Cardiac septum (tissue), 1 donor: Measurements from ENCODE around the gene SLC25A22. TPM values are rescaled to one million over a fixed set of nuclear protein-coding genes. Genes with fewer than 3 reads are reported as not detected.
A peak's percentile ranks its signal among the peaks of the same experiment; 100 is the strongest.

Experiments used
- DNase-seq: peaks from one replicate; pipeline ENCODE4 v3.0.0-alpha.2; 2020; ENCODE audit warnings: low spot score
- intact Hi-C: fragments of 100-400 bp; cut with DNase I; formaldehyde crosslinking; loops from one replicate; pipeline ENCODE4 v1.14.0; 2022
- total RNA-seq: library from RNA; stranded (reverse); fragmentation: NEBNext Ultra II Directional; extraction: Animal tissue kit (Norgen Biotek cat#: 25700); gene quantifications from one replicate; pipeline ENCODE4 v1.2.1, GENCODE V29; 2021
- donor health status: DM: no; HTN: no; CAD: no.

Gene SLC25A22
- total RNA-seq, 1 donor from 2014 or later, result 4.7 TPM

- intact Hi-C loops, result loop anchor here (5.0 kb wide), 1 partner anchor 33 kb away; the partner anchor contains the start of genes POLR2L and TSPAN4
- peak; percentile 99 for DNase-seq
Measured at GRCh38 chr11:809287-810039, 11.4 kb upstream of the SLC25A22 start, which contains the start of gene RPLP2. TSS of gene RPLP2 (plus strand) at chr11:809967. CDS start at chr11:810235, 268 bp downstream.

- intact Hi-C loops, result loop anchor here (5.0 kb wide), 1 partner anchor 34 kb away; the partner anchor contains the start of genes POLR2L and TSPAN4
- no peak for DNase-seq
Measured at GRCh38 chr11:808427-809286, 10.6 kb upstream of the SLC25A22 start.

GRCh38 chr11:804599-804964 is 6.5 kb upstream of the SLC25A22 start:
- no peak for DNase-seq
- intact Hi-C loops, result no loop called here

GRCh38 chr11:803770-804598 is 5.9 kb upstream of the SLC25A22 start:
- DNase-seq, result no peak
- intact Hi-C loops, result no loop called here

GRCh38 chr11:803467-803742 is 5.3 kb upstream of the SLC25A22 start:
- intact Hi-C loops, result no loop called here
- DNase-seq, result no peak

- DNase-seq, result no peak
- intact Hi-C loops, result no loop called here
Measured at GRCh38 chr11:802693-803466, 4.8 kb upstream of the SLC25A22 start.

- no peak for DNase-seq
- intact Hi-C loops, result no loop called here
Measured at GRCh38 chr11:802018-802617, 4.0 kb upstream of the SLC25A22 start.

GRCh38 chr11:801097-801780 is 3.2 kb upstream of the SLC25A22 start:
- no peak for DNase-seq
- intact Hi-C loops, result no loop called here

- intact Hi-C loops, result no loop called here
- DNase-seq, result no peak
Measured at GRCh38 chr11:800473-800872, 2.4 kb upstream of the SLC25A22 start.

GRCh38 chr11:799641-800316 is 1.7 kb upstream of the SLC25A22 start:
- DNase-seq, result no peak
- intact Hi-C loops, result no loop called here

GRCh38 chr11:797296-798092 is 587 bp downstream of the SLC25A22 start:
- intact Hi-C loops, result no loop called here
- DNase-seq, result no peak

- no peak for DNase-seq
- intact Hi-C loops, result no loop called here
Measured at GRCh38 chr11:796565-797295, 1.4 kb downstream of the SLC25A22 start.

GRCh38 chr11:795634-796564 is 2.2 kb downstream of the SLC25A22 start:
- intact Hi-C loops, result no loop called here
- no peak for DNase-seq

GRCh38 chr11:794766-795633 is 3.1 kb downstream of the SLC25A22 start:
- intact Hi-C loops, result no loop called here
- no peak for DNase-seq
